ENCODE results near the gene PDZRN4.

Gene PDZRN4

GRCh38 chr12:41288142-41288811, 100.2 kb downstream of the PDZRN4 start:
- ChIA-PET POLR2A (no interaction called here), CTCF (interaction anchor here (1.2 to 1.4 kb wide), 2 partner anchors 11 kb away, joined by 3 to 5 read pairs; no protein-coding TSS in a partner anchor)
- Histone ChIP-seq H3K36me3 (ENCODE audit: control insufficient read depth in 4 of 4, insufficient read depth in 4 of 4, low read length in 3 of 4) (no peaks in the 10 kb centered on the region), H3K27me3 (replicated peaks in 2 of 5; ENCODE audit: control insufficient read depth in 4 of 5, insufficient read depth in 5 of 5, low read length in 4 of 5) (no peaks in the 10 kb centered on the region), H3K9me3 (ENCODE audit: control extremely low read depth in 1 of 5, control insufficient read depth in 4 of 5, insufficient read depth in 2 of 5, low read depth in 1 of 5, low read length in 4 of 5) (no peaks in the 10 kb centered on the region), H3K4me3 (ENCODE audit: control insufficient read depth in 1 of 7, extremely low read depth in 1 of 7, insufficient read depth in 4 of 7, low read depth in 2 of 7, low read length in 6 of 7) (no peak overlapping the region), H3K27ac (ENCODE audit: insufficient read depth in 1 of 2, low read depth in 1 of 2, low read length in 2 of 2, poor library complexity in 1 of 2, severe bottlenecking in 2 of 2) (no peak overlapping the region), H3K4me1 (ENCODE audit: control extremely low read depth in 1 of 4, control insufficient read depth in 4 of 4, insufficient read depth in 4 of 4, low read length in 3 of 4) (peaks cover 0 to 9% (median 4%) of the 10 kb centered on the region in 4 experiments)
- 100% methylated on average over 3 of the region's 10 CpGs for WGBS (ENCODE audit: insufficient coverage)
- no peak for DNase-seq

DNA sequence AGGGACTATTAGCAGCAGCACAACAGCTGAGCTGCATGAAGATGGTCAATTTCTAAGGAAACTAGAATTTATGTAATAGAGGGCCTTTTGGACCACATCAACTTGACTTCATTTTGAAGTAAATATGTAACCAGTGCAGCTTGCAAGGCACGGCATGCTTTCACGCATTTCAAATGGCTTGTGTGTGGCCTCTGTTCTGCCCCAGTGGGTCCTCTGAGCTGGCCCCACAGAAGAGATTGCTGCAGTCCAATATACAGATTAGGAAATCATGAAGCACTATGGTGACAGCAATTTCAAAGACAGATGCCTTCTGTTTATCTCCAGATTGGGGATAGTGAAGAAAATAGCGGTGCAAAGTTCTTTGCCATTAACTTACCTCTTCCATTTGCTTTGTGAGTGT, 101.4 kb downstream of the PDZRN4 start:
- H3K4me3 ChIP-seq (ENCODE audit: control insufficient read depth in 1 of 7, extremely low read depth in 1 of 7, insufficient read depth in 4 of 7, low read depth in 2 of 7, low read length in 6 of 7) = no peak overlapping the region
- no peaks in the 10 kb centered on the region for H3K9me3 ChIP-seq (ENCODE audit: control extremely low read depth in 1 of 5, control insufficient read depth in 4 of 5, insufficient read depth in 2 of 5, low read depth in 1 of 5, low read length in 4 of 5)
- no peaks in the 10 kb centered on the region for H3K36me3 ChIP-seq (ENCODE audit: control insufficient read depth in 4 of 4, insufficient read depth in 4 of 4, low read length in 3 of 4)
- ChIA-PET POLR2A (no interaction called here), CTCF (interaction anchor here (1.1 to 1.4 kb wide), 3 partner anchors 12 to 735 kb away, joined by 3 to 5 read pairs (median 4); no protein-coding TSS in a partner anchor)
- WGBS (ENCODE audit: insufficient coverage) = 100% methylated on average over 2 of the region's 3 CpGs
- no peaks in the 10 kb centered on the region for H3K27me3 ChIP-seq (replicated peaks in 2 of 5; ENCODE audit: control insufficient read depth in 4 of 5, insufficient read depth in 5 of 5, low read length in 4 of 5)
- H3K27ac ChIP-seq (ENCODE audit: insufficient read depth in 1 of 2, low read depth in 1 of 2, low read length in 2 of 2, poor library complexity in 1 of 2, severe bottlenecking in 2 of 2) = no peak overlapping the region
- peaks cover 0 to 9% (median 4%) of the 10 kb centered on the region in 4 experiments for H3K4me1 ChIP-seq (ENCODE audit: control extremely low read depth in 1 of 4, control insufficient read depth in 4 of 4, insufficient read depth in 4 of 4, low read length in 3 of 4)
- no peak for DNase-seq

DNA sequence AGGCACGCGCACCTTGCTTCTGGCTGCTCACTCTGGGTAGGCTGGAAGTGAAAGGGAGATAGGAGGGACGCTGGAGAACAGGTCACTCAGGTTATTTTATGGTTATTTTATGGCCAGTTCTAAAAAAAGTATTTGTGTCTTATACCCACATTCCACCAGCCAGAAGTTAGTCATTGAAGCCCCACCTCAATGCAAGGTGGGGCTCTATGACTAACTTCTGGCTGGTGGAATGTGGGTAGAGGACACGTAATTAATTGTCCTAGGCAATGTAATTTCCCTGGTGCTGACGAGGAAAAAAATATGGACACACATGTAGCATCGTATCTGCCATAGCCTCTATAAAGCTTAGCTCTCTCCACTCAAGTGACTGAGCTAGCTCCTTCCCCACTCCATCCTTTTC, 104.9 kb downstream of the PDZRN4 start:
- Histone ChIP-seq H3K27ac (ENCODE audit: insufficient read depth in 1 of 2, low read depth in 1 of 2, low read length in 2 of 2, poor library complexity in 1 of 2, severe bottlenecking in 2 of 2) (no peak overlapping the region), H3K4me1 (ENCODE audit: control extremely low read depth in 1 of 4, control insufficient read depth in 4 of 4, insufficient read depth in 4 of 4, low read length in 3 of 4) (peaks cover 0 to under 1% (median 0%) of the 10 kb centered on the region in 4 experiments), H3K4me3 (ENCODE audit: control insufficient read depth in 1 of 7, extremely low read depth in 1 of 7, insufficient read depth in 4 of 7, low read depth in 2 of 7, low read length in 6 of 7) (no peak overlapping the region), H3K36me3 (ENCODE audit: control insufficient read depth in 4 of 4, insufficient read depth in 4 of 4, low read length in 3 of 4) (no peaks in the 10 kb centered on the region), H3K27me3 (replicated peaks in 2 of 5; ENCODE audit: control insufficient read depth in 4 of 5, insufficient read depth in 5 of 5, low read length in 4 of 5) (no peaks in the 10 kb centered on the region), H3K9me3 (ENCODE audit: control extremely low read depth in 1 of 5, control insufficient read depth in 4 of 5, insufficient read depth in 2 of 5, low read depth in 1 of 5, low read length in 4 of 5) (no peaks in the 10 kb centered on the region)
- DNase-seq = no peak
- 100% methylated on average over 4 of the region's 6 CpGs for WGBS (ENCODE audit: insufficient coverage)
- CTCF ChIA-PET = no interaction called here
- POLR2A ChIA-PET = no interaction called here

GRCh38 chr12:41293461-41293860, 105.3 kb downstream of the PDZRN4 start:
- Histone ChIP-seq H3K4me1 (ENCODE audit: control extremely low read depth in 1 of 4, control insufficient read depth in 4 of 4, insufficient read depth in 4 of 4, low read length in 3 of 4) (no peaks in the 10 kb centered on the region), H3K27ac (ENCODE audit: insufficient read depth in 1 of 2, low read depth in 1 of 2, low read length in 2 of 2, poor library complexity in 1 of 2, severe bottlenecking in 2 of 2) (no peak overlapping the region), H3K27me3 (replicated peaks in 2 of 5; ENCODE audit: control insufficient read depth in 4 of 5, insufficient read depth in 5 of 5, low read length in 4 of 5) (no peaks in the 10 kb centered on the region), H3K36me3 (ENCODE audit: control insufficient read depth in 4 of 4, insufficient read depth in 4 of 4, low read length in 3 of 4) (no peaks in the 10 kb centered on the region), H3K4me3 (ENCODE audit: control insufficient read depth in 1 of 7, extremely low read depth in 1 of 7, insufficient read depth in 4 of 7, low read depth in 2 of 7, low read length in 6 of 7) (no peak overlapping the region), H3K9me3 (ENCODE audit: control extremely low read depth in 1 of 5, control insufficient read depth in 4 of 5, insufficient read depth in 2 of 5, low read depth in 1 of 5, low read length in 4 of 5) (no peaks in the 10 kb centered on the region)
- WGBS (ENCODE audit: insufficient coverage) = no CpG with 5 or more reads among the region's 1 CpG
- CTCF ChIA-PET = no interaction called here
- no peak for DNase-seq
- POLR2A ChIA-PET = no interaction called here

DNA sequence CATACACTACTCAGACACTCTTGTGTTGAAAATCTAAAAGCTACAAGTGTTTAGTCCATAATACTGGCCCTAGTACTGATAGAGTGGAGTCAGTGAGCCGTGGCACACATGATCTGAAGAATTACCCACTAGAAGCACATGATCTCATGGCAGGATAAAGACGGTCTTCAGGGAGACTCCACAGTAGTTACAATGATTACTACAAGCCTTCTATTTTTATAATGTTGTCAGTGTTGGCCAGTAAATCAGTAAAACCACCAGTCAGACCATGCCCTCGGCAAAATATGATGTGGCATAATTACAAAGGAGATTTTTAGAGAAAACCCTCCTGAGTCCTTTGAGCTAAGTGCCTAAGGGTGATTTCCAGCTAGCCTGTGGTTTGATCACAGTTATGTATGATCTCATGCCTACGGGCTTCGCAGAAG, 114.9 kb downstream of the PDZRN4 start:
- ChIA-PET POLR2A (no interaction called here), CTCF (no interaction called here)
- 43% methylated on average over 1 of the region's 5 CpGs for WGBS (ENCODE audit: insufficient coverage)
- H3K27me3 ChIP-seq (replicated peaks in 2 of 5; ENCODE audit: control insufficient read depth in 4 of 5, insufficient read depth in 5 of 5, low read length in 4 of 5) = no peaks in the 10 kb centered on the region
- peak in 2 of 3 donors; percentile 29 to 67 for DNase-seq
- H3K27ac ChIP-seq (ENCODE audit: insufficient read depth in 1 of 2, low read depth in 1 of 2, low read length in 2 of 2, poor library complexity in 1 of 2, severe bottlenecking in 2 of 2) = no peak overlapping the region
- H3K4me3 ChIP-seq (ENCODE audit: control insufficient read depth in 1 of 7, extremely low read depth in 1 of 7, insufficient read depth in 4 of 7, low read depth in 2 of 7, low read length in 6 of 7) = no peak overlapping the region
- no peaks in the 10 kb centered on the region for H3K9me3 ChIP-seq (ENCODE audit: control extremely low read depth in 1 of 5, control insufficient read depth in 4 of 5, insufficient read depth in 2 of 5, low read depth in 1 of 5, low read length in 4 of 5)
- no peaks in the 10 kb centered on the region for H3K36me3 ChIP-seq (ENCODE audit: control insufficient read depth in 4 of 4, insufficient read depth in 4 of 4, low read length in 3 of 4)
- no peaks in the 10 kb centered on the region for H3K4me1 ChIP-seq (ENCODE audit: control extremely low read depth in 1 of 4, control insufficient read depth in 4 of 4, insufficient read depth in 4 of 4, low read length in 3 of 4)

DNA sequence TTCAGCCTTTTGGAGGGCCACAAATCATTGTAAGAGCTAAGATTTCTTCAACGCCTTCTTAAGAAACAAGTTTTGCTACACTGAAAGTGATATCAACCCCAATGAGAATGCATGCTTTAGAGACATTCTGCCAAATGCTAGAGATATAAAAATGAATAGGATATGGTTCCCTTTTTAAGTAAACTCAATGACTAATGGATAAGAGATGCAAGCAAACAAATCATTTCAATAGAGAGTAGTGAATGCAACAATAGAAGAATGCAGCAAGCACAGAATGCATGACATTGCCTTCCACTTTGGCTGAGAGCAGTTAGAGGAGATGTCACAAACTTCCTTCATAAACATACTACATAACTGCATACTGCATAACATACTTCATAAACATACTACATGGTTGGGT, 116.4 kb downstream of the PDZRN4 start:
- peaks cover 0 to 1% (median 0%) of the 10 kb centered on the region in 5 experiments for H3K9me3 ChIP-seq (ENCODE audit: control extremely low read depth in 1 of 5, control insufficient read depth in 4 of 5, insufficient read depth in 2 of 5, low read depth in 1 of 5, low read length in 4 of 5)
- CTCF ChIA-PET = interaction anchor here (0.9 kb wide), 1 partner anchor 27 kb away, joined by 3 read pairs; no protein-coding TSS in a partner anchor
- H3K36me3 ChIP-seq (ENCODE audit: control insufficient read depth in 4 of 4, insufficient read depth in 4 of 4, low read length in 3 of 4) = no peaks in the 10 kb centered on the region
- H3K27ac ChIP-seq (ENCODE audit: insufficient read depth in 1 of 2, low read depth in 1 of 2, low read length in 2 of 2, poor library complexity in 1 of 2, severe bottlenecking in 2 of 2) = no peak overlapping the region
- H3K4me1 ChIP-seq (ENCODE audit: control extremely low read depth in 1 of 4, control insufficient read depth in 4 of 4, insufficient read depth in 4 of 4, low read length in 3 of 4) = no peaks in the 10 kb centered on the region
- WGBS (ENCODE audit: insufficient coverage) = 91% methylated on average over 1 of the region's 1 CpG
- DNase-seq = no peak
- POLR2A ChIA-PET = no interaction called here
- H3K4me3 ChIP-seq (ENCODE audit: control insufficient read depth in 1 of 7, extremely low read depth in 1 of 7, insufficient read depth in 4 of 7, low read depth in 2 of 7, low read length in 6 of 7) = no peak overlapping the region
- no peaks in the 10 kb centered on the region for H3K27me3 ChIP-seq (replicated peaks in 2 of 5; ENCODE audit: control insufficient read depth in 4 of 5, insufficient read depth in 5 of 5, low read length in 4 of 5)

- ChIA-PET POLR2A (no interaction called here), CTCF (no interaction called here)
- H3K27me3 ChIP-seq (replicated peaks in 2 of 5; ENCODE audit: control insufficient read depth in 4 of 5, insufficient read depth in 5 of 5, low read length in 4 of 5) = no peaks in the 10 kb centered on the region
- no peaks in the 10 kb centered on the region for H3K36me3 ChIP-seq (ENCODE audit: control insufficient read depth in 4 of 4, insufficient read depth in 4 of 4, low read length in 3 of 4)
- no peak for DNase-seq
- H3K27ac ChIP-seq (ENCODE audit: insufficient read depth in 1 of 2, low read depth in 1 of 2, low read length in 2 of 2, poor library complexity in 1 of 2, severe bottlenecking in 2 of 2) = no peak overlapping the region
- 86% methylated on average over 1 of the region's 2 CpGs for WGBS (ENCODE audit: insufficient coverage)
- no peak overlapping the region for H3K4me3 ChIP-seq (ENCODE audit: control insufficient read depth in 1 of 7, extremely low read depth in 1 of 7, insufficient read depth in 4 of 7, low read depth in 2 of 7, low read length in 6 of 7)
- H3K9me3 ChIP-seq (ENCODE audit: control extremely low read depth in 1 of 5, control insufficient read depth in 4 of 5, insufficient read depth in 2 of 5, low read depth in 1 of 5, low read length in 4 of 5) = peaks cover 0 to 1% (median 0%) of the 10 kb centered on the region in 5 experiments
- no peaks in the 10 kb centered on the region for H3K4me1 ChIP-seq (ENCODE audit: control extremely low read depth in 1 of 4, control insufficient read depth in 4 of 4, insufficient read depth in 4 of 4, low read length in 3 of 4)
Measured at GRCh38 chr12:41310367-41310766, 122.2 kb downstream of the PDZRN4 start.
